Ovary (tissue), 3 donors: ENCODE measurements around the gene VENTX.

ENCODE experiments used
- EP300 ChIP-seq: sonication (generic); formaldehyde crosslinking; IDR thresholded peaks from one replicate; pipeline ENCODE4 v1.6.1; 2017; ENCODE audit warnings: antibody characterized with exemption
- TF ChIP-seq, protein P1 (sequence below), 3 donors: fragments of 450-650 bp in 2 of 3; fragments of 200-600 bp in 1 of 3; IDR thresholded peaks; one replicate each; pipeline versions ENCODE4 v1.5.1 to v1.8.0; 2016 to 2022; ENCODE audit warnings: antibody characterized with exemption in 3 of 3, mild to moderate bottlenecking in 1 of 3
- donor health status: DM: no; HTN: no; CAD: no.

DNA sequence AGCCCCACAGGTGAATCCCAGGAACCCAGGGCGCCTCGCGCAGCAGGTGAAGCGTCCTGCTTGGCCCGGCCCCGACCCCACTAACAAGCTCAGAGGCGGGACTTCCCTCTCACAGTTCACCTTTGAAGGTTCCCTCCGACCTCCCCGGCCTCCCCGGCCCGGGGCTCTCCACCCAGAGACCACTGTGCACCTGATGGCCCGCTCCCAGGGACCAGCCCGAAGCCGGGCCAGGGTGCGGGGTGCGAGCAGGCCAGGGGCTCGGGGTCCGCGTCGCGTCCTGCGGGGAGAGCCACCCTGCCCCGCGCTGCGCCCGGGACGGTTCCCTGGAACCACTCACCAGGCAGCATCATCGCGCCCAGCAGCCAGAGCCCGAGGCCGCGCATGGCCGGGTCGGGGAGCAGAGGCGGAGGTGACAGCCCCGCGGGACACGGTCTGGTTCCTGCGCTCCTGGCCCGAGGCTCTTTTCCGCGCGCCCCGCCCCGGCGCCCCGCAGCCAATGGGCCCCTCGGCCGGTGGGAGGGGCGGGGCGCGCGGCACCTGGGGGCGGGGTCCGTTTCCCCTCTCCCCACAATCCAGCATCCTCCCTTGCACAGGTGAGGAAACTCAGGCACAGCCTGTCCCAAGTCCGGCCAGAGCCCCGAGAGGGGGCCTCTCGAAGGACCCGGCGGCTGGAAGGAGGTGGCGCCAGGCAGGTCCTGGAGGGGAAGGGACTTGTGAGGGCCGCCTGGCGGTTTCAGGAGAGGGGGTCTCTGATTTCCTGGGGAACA is 39.0 kb downstream of the VENTX start, which contains the start of gene ADAM8:
- TF ChIP-seq EP300, result no peak
- TF ChIP-seq, protein P1, sequence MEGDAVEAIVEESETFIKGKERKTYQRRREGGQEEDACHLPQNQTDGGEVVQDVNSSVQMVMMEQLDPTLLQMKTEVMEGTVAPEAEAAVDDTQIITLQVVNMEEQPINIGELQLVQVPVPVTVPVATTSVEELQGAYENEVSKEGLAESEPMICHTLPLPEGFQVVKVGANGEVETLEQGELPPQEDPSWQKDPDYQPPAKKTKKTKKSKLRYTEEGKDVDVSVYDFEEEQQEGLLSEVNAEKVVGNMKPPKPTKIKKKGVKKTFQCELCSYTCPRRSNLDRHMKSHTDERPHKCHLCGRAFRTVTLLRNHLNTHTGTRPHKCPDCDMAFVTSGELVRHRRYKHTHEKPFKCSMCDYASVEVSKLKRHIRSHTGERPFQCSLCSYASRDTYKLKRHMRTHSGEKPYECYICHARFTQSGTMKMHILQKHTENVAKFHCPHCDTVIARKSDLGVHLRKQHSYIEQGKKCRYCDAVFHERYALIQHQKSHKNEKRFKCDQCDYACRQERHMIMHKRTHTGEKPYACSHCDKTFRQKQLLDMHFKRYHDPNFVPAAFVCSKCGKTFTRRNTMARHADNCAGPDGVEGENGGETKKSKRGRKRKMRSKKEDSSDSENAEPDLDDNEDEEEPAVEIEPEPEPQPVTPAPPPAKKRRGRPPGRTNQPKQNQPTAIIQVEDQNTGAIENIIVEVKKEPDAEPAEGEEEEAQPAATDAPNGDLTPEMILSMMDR (IDR thresholded peaks at IDR 0.05), result no peak
